GM19468 (cell line): ENCODE measurements around the gene NLRP11.
"Not testable (repeated sequence)": the region's sequence is repeated elsewhere in the genome, so short reads cannot be mapped to it uniquely, and the experiment has no call there.

Experiments
- ATAC-seq: cut with Tn5 transposase; IDR thresholded peaks from one replicate; pipeline ENCODE4 v1.9.1; 2021; ENCODE audit warnings: mild to moderate bottlenecking, moderate library complexity, moderate number of reproducible peaks; ENCODE audit not compliant: unreplicated experiment; ENCODE audit errors: extremely low read depth

The NLRP11 gene

GRCh38 chr19:55795021-55795420 is 36.8 kb downstream of the NLRP11 start:
- no peak for ATAC-seq

GRCh38 chr19:55781112-55781511 is 50.7 kb downstream of the NLRP11 start:
- no peak for ATAC-seq

GRCh38 chr19:55778331-55778730 is 53.5 kb downstream of the NLRP11 start:
- no peak for ATAC-seq

- no peak for ATAC-seq
Observed at GRCh38 chr19:55777528-55777927, 54.3 kb downstream of the NLRP11 start.

GRCh38 chr19:55769632-55770031 is 62.2 kb downstream of the NLRP11 start:
- ATAC-seq, result not testable (repeated sequence)

GRCh38 chr19:55768818-55769217 is 63.0 kb downstream of the NLRP11 start, which contains the start of gene RFPL4AL1:
Gene RFPL4AL1, plus strand, starts transcription at chr19:55769118. Its CDS starts 2,687 bp downstream, at chr19:55771805.
- not testable (repeated sequence) for ATAC-seq

GRCh38 chr19:55766466-55766865 is 65.3 kb downstream of the NLRP11 start:
- no peak for ATAC-seq

- not testable (repeated sequence) for ATAC-seq
Observed at GRCh38 chr19:55758797-55759196, 73.0 kb downstream of the NLRP11 start, which contains the start of gene RFPL4A. Gene RFPL4A, plus strand, starts transcription at chr19:55759097. Its CDS starts 2,704 bp downstream, at chr19:55761801.

GRCh38 chr19:55756808-55757207 is 75.0 kb downstream of the NLRP11 start:
- ATAC-seq, result not testable (repeated sequence)

GRCh38 chr19:55753401-55753800 is 78.4 kb downstream of the NLRP11 start:
- ATAC-seq, result no peak

- no peak for ATAC-seq
Observed at GRCh38 chr19:55750715-55751114, 81.1 kb downstream of the NLRP11 start.

GRCh38 chr19:55738302-55738701 is 93.5 kb downstream of the NLRP11 start, which contains the start of gene NLRP9:
Gene NLRP9, minus strand, starts transcription at chr19:55738402. Its CDS starts 28 bp downstream, at chr19:55738374.
- ATAC-seq, result no peak
